Superior temporal gyrus (tissue), 1 donor: ENCODE results near the gene SPAAR.
"Not testable (repeated sequence)": the region's sequence is repeated elsewhere in the genome, so short reads cannot be mapped to it uniquely, and the experiment has no call there.

ENCODE experiments used
- DNase-seq: peaks from one replicate; pipeline ENCODE4 v3.0.0-alpha.2; 2016; ENCODE audit errors: extremely low spot score

Gene SPAAR

GRCh38 chr9:35923598-35923926 is 14.3 kb downstream of the SPAAR start:
- DNase-seq: no peak

- DNase-seq: peak; percentile 63
Measured at GRCh38 chr9:35923927-35924763, 14.9 kb downstream of the SPAAR start.

GRCh38 chr9:35928591-35929452 is 19.5 kb downstream of the SPAAR start:
- no peak for DNase-seq

- DNase-seq: no peak
Measured at GRCh38 chr9:35929453-35929718, 20.1 kb downstream of the SPAAR start.

- DNase-seq: no peak
Measured at GRCh38 chr9:35930521-35930920, 21.2 kb downstream of the SPAAR start.

GRCh38 chr9:35930989-35931388 is 21.7 kb downstream of the SPAAR start:
- no peak for DNase-seq

- DNase-seq: no peak
Measured at GRCh38 chr9:35932735-35933134, 23.4 kb downstream of the SPAAR start.

- no peak for DNase-seq
Measured at GRCh38 chr9:35933550-35934067, 24.3 kb downstream of the SPAAR start.

GRCh38 chr9:35934069-35934468 is 24.8 kb downstream of the SPAAR start:
- DNase-seq: not testable (repeated sequence)

- no peak for DNase-seq
Measured at GRCh38 chr9:35935261-35935660, 26.0 kb downstream of the SPAAR start.

GRCh38 chr9:35935755-35936509 is 26.6 kb downstream of the SPAAR start:
- no peak for DNase-seq

- no peak for DNase-seq
Measured at GRCh38 chr9:35937227-35937626, 27.9 kb downstream of the SPAAR start.

GRCh38 chr9:35938474-35939356 is 29.4 kb downstream of the SPAAR start:
- DNase-seq: no peak

GRCh38 chr9:35939679-35940250 is 30.5 kb downstream of the SPAAR start:
- no peak for DNase-seq

- DNase-seq: no peak
Measured at GRCh38 chr9:35940458-35941407, 31.4 kb downstream of the SPAAR start.

- no peak for DNase-seq
Measured at GRCh38 chr9:35942286-35942685, 33.0 kb downstream of the SPAAR start.

GRCh38 chr9:35944173-35944572 is 34.9 kb downstream of the SPAAR start:
- DNase-seq: no peak

GRCh38 chr9:35944841-35945240 is 35.6 kb downstream of the SPAAR start:
- no peak for DNase-seq

GRCh38 chr9:35945341-35946018 is 36.2 kb downstream of the SPAAR start:
- peak; percentile 80 for DNase-seq
